ENCODE measurements around the gene PCDH9.

PCDH9 gene

DNA sequence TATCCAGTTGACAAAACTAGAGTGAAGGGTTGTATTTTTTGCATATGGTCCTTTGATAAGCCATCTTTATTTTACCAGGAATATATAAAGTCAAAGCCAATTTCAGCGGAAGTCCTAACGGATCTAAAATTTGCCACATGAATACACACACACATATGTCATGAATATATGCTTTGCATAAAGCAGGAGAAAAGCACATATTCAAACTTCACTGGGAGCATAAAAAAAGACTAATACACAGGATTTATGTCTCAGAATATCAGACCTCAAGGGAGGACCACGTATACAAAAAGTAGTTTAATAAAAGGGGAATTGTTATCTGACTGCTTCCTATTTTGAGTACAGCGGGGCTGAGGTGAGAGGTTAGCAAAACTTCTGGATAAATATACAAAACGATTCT, 308.7 kb downstream of the PCDH9 start:
- TF ChIP-seq, protein P1, sequence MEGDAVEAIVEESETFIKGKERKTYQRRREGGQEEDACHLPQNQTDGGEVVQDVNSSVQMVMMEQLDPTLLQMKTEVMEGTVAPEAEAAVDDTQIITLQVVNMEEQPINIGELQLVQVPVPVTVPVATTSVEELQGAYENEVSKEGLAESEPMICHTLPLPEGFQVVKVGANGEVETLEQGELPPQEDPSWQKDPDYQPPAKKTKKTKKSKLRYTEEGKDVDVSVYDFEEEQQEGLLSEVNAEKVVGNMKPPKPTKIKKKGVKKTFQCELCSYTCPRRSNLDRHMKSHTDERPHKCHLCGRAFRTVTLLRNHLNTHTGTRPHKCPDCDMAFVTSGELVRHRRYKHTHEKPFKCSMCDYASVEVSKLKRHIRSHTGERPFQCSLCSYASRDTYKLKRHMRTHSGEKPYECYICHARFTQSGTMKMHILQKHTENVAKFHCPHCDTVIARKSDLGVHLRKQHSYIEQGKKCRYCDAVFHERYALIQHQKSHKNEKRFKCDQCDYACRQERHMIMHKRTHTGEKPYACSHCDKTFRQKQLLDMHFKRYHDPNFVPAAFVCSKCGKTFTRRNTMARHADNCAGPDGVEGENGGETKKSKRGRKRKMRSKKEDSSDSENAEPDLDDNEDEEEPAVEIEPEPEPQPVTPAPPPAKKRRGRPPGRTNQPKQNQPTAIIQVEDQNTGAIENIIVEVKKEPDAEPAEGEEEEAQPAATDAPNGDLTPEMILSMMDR (IDR thresholded peaks at IDR 0.05; ENCODE audit: low read depth, low read length), result no peak
- no peak for DNase-seq (ENCODE audit: low read depth, low spot score)
- in situ Hi-C loops (cut with HindIII; ENCODE audit: low sequenced_read_pairs), result no loop called here

DNA sequence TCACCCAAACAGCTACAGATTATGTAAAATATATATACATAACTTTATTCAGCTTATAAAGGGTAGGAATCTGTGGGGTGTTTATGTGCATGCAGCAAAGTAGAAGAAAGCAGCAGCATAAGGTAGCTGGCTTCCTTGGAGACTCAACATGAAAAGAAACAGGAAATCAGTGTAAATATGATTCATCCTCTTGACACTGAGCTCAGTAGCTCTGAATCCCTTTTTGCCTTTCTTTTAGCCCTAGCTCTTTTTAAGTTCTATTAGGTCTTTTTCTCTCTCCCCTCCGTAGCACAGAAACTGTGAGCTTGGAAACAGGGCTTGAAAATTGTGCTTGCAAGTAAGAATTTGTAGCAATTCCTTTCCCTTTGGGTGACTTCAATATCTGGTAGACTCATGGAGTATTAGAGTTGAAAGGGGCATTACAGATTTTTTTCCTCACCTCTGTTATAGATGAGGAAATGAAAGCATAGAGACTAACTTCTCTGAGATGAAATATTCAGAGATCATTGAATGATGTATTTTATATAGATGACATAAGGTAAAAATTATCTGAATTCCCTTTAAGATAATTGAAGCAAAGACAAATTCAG, 314.4 kb downstream of the PCDH9 start:
- in situ Hi-C loops (cut with HindIII; ENCODE audit: low sequenced_read_pairs), result no loop called here
- DNase-seq (ENCODE audit: low read depth, low spot score), result peak; percentile 68
- no peak overlapping the region for H3K4me3 ChIP-seq (ENCODE audit: low read depth, low read length)
- TF ChIP-seq, protein P1 (IDR thresholded peaks at IDR 0.05; ENCODE audit: low read depth, low read length), result no peak

More for the DNA sequence above, 308.7 kb downstream of the PCDH9 start:
- H3K4me3 ChIP-seq (ENCODE audit: low read depth, low read length), result no peak overlapping the region

DNA sequence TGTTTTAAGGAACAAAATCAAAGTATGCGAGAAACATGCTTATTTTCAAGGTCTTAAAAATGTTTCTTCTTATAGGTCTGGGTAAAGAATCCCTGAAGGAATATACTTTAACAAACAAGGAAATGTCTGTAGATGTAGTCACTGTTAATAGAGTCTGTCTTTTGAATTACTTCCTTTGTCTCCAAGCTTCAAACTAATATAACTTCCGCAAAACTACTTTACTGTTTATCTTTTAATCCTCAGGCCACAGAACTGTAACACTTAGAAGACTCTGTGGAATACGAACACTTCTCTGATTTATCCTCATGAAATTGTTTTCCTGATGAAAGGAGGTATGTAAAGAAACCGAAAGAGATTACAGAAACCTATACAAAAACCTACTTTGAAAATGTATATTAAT, 316.0 kb downstream of the PCDH9 start:
- TF ChIP-seq, protein P1 (IDR thresholded peaks at IDR 0.05; ENCODE audit: low read depth, low read length), result no peak
- H3K4me3 ChIP-seq (ENCODE audit: low read depth, low read length), result no peak overlapping the region
- in situ Hi-C loops (cut with HindIII; ENCODE audit: low sequenced_read_pairs), result no loop called here
- peak; percentile 13 for DNase-seq (ENCODE audit: low read depth, low spot score)

DNA sequence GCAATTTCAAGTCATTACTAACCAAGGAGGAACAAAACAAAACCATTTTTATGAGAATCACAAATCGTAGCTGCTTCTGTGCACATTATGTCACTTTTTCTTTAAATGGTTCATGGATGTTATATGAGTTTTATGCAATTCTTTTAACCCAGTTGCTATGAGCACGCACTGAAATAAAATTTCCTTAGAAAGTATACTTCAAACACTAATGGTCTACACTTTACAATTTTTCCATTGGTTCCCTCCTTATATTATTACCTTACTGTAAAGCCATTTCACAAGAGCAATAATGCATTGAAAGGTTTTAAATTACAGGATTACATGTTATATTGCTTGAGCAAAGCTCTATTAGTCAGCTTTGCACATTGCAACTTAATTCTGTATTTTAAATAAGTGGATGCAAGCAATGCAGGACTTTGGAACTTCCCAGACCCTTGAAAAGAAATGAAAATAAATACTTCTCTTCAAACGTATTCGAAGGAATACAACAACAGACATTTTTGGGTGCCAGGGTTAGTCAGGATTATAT, 318.7 kb downstream of the PCDH9 start:
- TF ChIP-seq, protein P1 (IDR thresholded peaks at IDR 0.05; ENCODE audit: low read depth, low read length), result no peak
- DNase-seq (ENCODE audit: low read depth, low spot score), result no peak
- H3K4me3 ChIP-seq (ENCODE audit: low read depth, low read length), result no peak overlapping the region
- in situ Hi-C loops (cut with HindIII; ENCODE audit: low sequenced_read_pairs), result no loop called here

DNA sequence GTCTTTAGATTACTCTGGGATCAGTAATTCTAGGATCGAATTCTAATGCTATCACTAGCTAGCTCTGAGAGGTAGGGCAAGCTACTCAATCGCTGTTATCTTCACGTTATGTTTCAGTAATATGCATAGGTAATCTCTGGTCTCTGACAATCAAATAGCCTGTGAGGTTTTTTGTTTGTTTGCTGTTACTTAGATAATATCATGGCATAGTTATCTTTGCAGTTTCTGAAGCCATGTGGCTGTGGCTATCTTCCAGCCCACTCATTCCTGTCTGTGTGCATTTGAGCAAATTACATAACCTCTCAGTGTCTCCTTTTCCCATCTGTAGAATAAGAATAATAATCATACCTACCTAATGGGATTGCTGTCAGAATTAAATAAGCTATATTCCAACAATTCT, 330.2 kb downstream of the PCDH9 start:
- in situ Hi-C loops (cut with HindIII; ENCODE audit: low sequenced_read_pairs), result no loop called here
- no peak for DNase-seq (ENCODE audit: low read depth, low spot score)
- TF ChIP-seq, protein P1 (IDR thresholded peaks at IDR 0.05; ENCODE audit: low read depth, low read length), result no peak
- H3K4me3 ChIP-seq (ENCODE audit: low read depth, low read length), result no peak overlapping the region

DNA sequence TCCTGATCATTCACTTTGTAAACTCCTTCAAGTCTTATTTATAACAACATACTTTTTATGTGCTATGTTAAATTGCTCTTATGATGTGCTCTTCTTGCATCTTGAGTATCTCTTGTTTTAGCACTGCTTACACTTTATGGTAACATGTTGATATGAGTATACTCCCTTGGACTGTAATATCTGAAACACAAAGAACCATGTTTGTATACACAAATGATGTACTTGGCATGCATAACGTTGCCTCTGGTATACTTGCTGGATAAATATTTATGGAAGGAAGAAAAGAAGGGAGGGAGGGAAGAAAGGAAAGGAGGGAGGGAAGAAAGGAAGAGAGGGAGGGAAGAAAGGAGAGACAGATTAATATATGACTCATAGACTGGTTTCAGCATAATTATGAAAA, 333.2 kb downstream of the PCDH9 start:
- in situ Hi-C loops (cut with HindIII; ENCODE audit: low sequenced_read_pairs), result no loop called here
- TF ChIP-seq, protein P1 (IDR thresholded peaks at IDR 0.05; ENCODE audit: low read depth, low read length), result no peak

More for the DNA sequence above, 333.2 kb downstream of the PCDH9 start:
- DNase-seq (ENCODE audit: low read depth, low spot score), result no peak
- no peak overlapping the region for H3K4me3 ChIP-seq (ENCODE audit: low read depth, low read length)

Measured in astrocyte of the spinal cord (primary cell).